Esophagus muscularis mucosa (tissue), 4 donors: ENCODE measurements around the gene NUCB1. TPM values are rescaled to one million over a fixed set of nuclear protein-coding genes. Genes with fewer than 3 reads are reported as not detected.
"Not testable (repeated sequence)": the region's sequence is repeated elsewhere in the genome, so short reads cannot be mapped to it uniquely, and the experiment has no call there.

ENCODE experiments used
- DNase-seq: peaks from one replicate; pipeline ENCODE4 v3.0.0-alpha.2; 2017; ENCODE audit errors: extremely low spot score
- H3K27ac ChIP-seq, 4 donors: fragments of 200-600 bp; sonication (generic); replicated peaks in 1 of 4; 1 replicate in 3 of 4; 2 replicates in 1 of 4; pipeline ENCODE4 v1.5.1; 2016 to 2019; ENCODE audit warnings: mild to moderate bottlenecking in 1 of 4
- H3K27me3 ChIP-seq, 4 donors: fragments of 200-600 bp; sonication (generic); one replicate each; pipeline versions ENCODE4 v1.5.1 to v1.6.0; 2016 to 2019
- H3K36me3 ChIP-seq, 4 donors: fragments of 200-600 bp; sonication (generic); one replicate each; pipeline ENCODE4 v1.5.1; 2016 to 2019
- H3K4me1 ChIP-seq, 4 donors: fragments of 200-600 bp; sonication (generic); one replicate each; pipeline ENCODE4 v1.5.1; 2016 to 2019
- H3K4me3 ChIP-seq, 4 donors: fragments of 200-600 bp; sonication (generic); 1 replicate in 2 of 4; 2 replicates in 2 of 4; pipeline ENCODE4 v1.5.1; 2016 to 2019; ENCODE audit warnings: mild to moderate bottlenecking in 4 of 4, moderate library complexity in 1 of 4
- H3K9me3 ChIP-seq, 4 donors: fragments of 200-600 bp; sonication (generic); 1 replicate in 3 of 4; 2 replicates in 1 of 4; pipeline ENCODE4 v1.5.1; 2016 to 2019
- EP300 ChIP-seq: sonication (generic); formaldehyde crosslinking; IDR thresholded peaks from one replicate; pipeline ENCODE4 v1.6.1; 2017; ENCODE audit warnings: antibody characterized with exemption
- POLR2A ChIP-seq: fragments of 450-650 bp; IDR thresholded peaks from one replicate; pipeline ENCODE4 v1.6.1; 2017; ENCODE audit warnings: antibody characterized with exemption, moderate library complexity, mild to moderate bottlenecking, low read depth
- POLR2AphosphoS5 ChIP-seq, 2 donors: sonication (generic); formaldehyde crosslinking; IDR thresholded peaks; one replicate each; pipeline ENCODE4 v1.6.1; 2017; ENCODE audit warnings: antibody characterized with exemption in 2 of 2
- WGBS: methylation state at CpG from one replicate; pipeline ENCODE4 v1.1.5; 2018; 5-methylcytosine and 5-hydroxymethylcytosine counted together
- intact Hi-C: fragments of 100-400 bp; cut with DNase I; formaldehyde crosslinking; loops from one replicate; pipeline ENCODE4 v1.15.1; 2023
- total RNA-seq, 4 donors: library from RNA; depleted of rRNA; stranded (reverse); fragments of >200 nt; gene quantifications; one replicate each; pipeline versions ENCODE4 v1.1.0 to v1.2.1, GENCODE V29; 2016
- TF ChIP-seq, protein P1 (sequence below), 3 experiments: fragments of 200-600 bp in 2 of 3; fragments of 450-650 bp in 1 of 3; sonication (generic) in 2 of 3; IDR thresholded peaks; one replicate each; pipeline ENCODE4 v1.5.1; 2017 to 2019; ENCODE audit warnings: antibody characterized with exemption in 3 of 3, mild to moderate bottlenecking in 2 of 3, moderate library complexity in 1 of 3

Gene NUCB1
- total RNA-seq, 4 donors from 2014 or later, result 179 to 356 (median 284) TPM

DNA sequence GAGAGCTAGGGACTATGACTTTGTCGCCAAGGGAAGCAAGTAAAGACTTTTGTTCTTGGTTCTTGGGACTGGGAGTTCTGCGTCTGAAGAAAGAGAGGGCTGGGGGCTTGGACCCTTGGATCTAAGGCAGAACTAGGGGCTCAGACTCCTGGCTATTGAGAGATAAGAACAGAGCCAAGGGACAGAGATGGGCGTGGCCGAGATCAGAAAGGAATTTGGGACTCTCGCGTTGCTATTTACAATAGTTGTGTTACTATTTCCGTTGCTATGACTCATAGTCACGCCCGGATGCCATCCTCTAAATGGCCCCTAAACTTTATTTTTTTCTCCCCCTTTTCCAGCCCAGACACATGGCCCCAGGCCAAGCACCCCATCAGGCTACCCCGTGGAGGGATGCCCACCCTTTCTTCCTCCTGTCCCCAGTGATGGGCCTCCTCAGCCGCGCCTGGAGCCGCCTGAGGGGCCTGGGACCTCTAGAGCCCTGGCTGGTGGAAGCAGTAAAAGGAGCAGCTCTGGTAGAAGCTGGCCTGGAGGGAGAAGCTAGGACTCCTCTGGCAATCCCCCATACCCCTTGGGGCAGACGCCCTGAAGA, 27.1 kb upstream of the NUCB1 start:
- Histone ChIP-seq H3K27me3 (no peaks in the 10 kb centered on the region), H3K27ac (peak overlapping the region; percentile 94 to 100 (median 98)), H3K9me3 (no peaks in the 10 kb centered on the region), H3K36me3 (peaks cover 8 to 50% (median 42%) of the 10 kb centered on the region in 4 donors), H3K4me3 (peak overlapping the region; percentile 64 to 95 (median 80)), H3K4me1 (peaks cover 41 to 66% (median 62%) of the 10 kb centered on the region in 4 donors)
- WGBS, result 0% methylated on average over 14 of the region's 14 CpGs
- DNase-seq, result peak; percentile 96
- intact Hi-C loops, result loop anchor here (5.0 kb wide), 1 partner anchor 94 kb away; the partner anchor contains the start of gene FTL
- TF ChIP-seq POLR2AphosphoS5 (IDR thresholded peaks at IDR 0.05), result peak in 1 of 2 donors; percentile 85
- no peak for TF ChIP-seq EP300

DNA sequence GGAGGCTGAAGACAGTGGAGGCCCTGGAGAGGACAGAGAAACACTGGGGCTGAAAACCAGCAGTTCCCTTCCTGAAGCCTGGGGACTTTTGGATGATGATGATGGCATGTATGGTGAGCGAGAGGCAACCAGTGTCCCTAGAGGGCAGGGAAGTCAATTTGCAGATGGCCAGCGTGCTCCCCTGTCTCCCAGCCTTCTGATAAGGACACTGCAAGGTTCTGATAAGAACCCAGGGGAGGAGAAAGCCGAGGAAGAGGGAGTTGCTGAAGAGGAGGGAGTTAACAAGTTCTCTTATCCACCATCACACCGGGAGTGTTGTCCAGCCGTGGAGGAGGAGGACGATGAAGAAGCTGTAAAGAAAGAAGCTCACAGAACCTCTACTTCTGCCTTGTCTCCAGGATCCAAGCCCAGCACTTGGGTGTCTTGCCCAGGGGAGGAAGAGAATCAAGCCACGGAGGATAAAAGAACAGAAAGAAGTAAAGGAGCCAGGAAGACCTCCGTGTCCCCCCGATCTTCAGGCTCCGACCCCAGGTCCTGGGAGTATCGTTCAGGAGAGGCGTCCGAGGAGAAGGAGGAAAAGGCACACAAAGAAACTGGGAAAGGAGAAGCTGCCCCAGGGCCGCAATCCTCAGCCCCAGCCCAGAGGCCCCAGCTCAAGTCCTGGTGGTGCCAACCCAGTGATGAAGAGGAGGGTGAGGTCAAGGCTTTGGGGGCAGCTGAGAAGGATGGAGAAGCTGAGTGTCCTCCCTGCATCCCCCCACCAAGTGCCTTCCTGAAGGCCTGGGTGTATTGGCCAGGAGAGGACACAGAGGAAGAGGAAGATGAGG, 26.4 kb upstream of the NUCB1 start:
- Histone ChIP-seq H3K9me3 (no peaks in the 10 kb centered on the region), H3K4me1 (peaks cover 44 to 67% (median 60%) of the 10 kb centered on the region in 4 donors), H3K27ac (peak overlapping the region; percentile 94 to 100 (median 98)), H3K27me3 (no peaks in the 10 kb centered on the region), H3K36me3 (peaks cover 8 to 56% (median 45%) of the 10 kb centered on the region in 4 donors), H3K4me3 (peak overlapping the region; percentile 64 to 95 (median 80))
- DNase-seq, result no peak
- 43% methylated on average over 14 of the region's 14 CpGs for WGBS
- TF ChIP-seq, protein P1, sequence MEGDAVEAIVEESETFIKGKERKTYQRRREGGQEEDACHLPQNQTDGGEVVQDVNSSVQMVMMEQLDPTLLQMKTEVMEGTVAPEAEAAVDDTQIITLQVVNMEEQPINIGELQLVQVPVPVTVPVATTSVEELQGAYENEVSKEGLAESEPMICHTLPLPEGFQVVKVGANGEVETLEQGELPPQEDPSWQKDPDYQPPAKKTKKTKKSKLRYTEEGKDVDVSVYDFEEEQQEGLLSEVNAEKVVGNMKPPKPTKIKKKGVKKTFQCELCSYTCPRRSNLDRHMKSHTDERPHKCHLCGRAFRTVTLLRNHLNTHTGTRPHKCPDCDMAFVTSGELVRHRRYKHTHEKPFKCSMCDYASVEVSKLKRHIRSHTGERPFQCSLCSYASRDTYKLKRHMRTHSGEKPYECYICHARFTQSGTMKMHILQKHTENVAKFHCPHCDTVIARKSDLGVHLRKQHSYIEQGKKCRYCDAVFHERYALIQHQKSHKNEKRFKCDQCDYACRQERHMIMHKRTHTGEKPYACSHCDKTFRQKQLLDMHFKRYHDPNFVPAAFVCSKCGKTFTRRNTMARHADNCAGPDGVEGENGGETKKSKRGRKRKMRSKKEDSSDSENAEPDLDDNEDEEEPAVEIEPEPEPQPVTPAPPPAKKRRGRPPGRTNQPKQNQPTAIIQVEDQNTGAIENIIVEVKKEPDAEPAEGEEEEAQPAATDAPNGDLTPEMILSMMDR (IDR thresholded peaks at IDR 0.05), result no peak
- TF ChIP-seq POLR2AphosphoS5 (IDR thresholded peaks at IDR 0.05) (no peak), POLR2A (no peak), EP300 (no peak)
- intact Hi-C loops, result loop anchor here (5.0 kb wide), 1 partner anchor 94 kb away; the partner anchor contains the start of gene FTL

DNA sequence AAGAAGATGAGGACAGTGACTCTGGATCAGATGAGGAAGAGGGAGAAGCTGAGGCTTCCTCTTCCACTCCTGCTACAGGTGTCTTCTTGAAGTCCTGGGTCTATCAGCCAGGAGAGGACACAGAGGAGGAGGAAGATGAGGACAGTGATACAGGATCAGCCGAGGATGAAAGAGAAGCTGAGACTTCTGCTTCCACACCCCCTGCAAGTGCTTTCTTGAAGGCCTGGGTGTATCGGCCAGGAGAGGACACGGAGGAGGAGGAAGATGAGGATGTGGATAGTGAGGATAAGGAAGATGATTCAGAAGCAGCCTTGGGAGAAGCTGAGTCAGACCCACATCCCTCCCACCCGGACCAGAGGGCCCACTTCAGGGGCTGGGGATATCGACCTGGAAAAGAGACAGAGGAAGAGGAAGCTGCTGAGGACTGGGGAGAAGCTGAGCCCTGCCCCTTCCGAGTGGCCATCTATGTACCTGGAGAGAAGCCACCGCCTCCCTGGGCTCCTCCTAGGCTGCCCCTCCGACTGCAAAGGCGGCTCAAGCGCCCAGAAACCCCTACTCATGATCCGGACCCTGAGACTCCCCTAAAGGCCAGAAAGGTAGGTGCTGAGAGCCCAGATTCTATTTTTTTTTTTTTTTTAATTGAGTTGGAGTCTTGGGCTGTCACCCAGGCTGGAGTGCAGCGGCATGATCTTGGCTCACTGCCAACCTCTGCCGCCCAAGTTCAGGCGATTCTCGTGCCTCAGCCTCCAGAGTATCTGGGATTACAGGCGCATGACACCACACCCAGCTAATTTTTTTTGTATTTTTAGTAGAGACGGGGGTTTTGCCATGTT, 25.6 kb upstream of the NUCB1 start:
- intact Hi-C loops, result loop anchor here (5.0 kb wide), 1 partner anchor 93 kb away; the partner anchor contains the start of gene FTL
- DNase-seq, result no peak
- H3K4me1 ChIP-seq, result peaks cover 48 to 63% (median 59%) of the 10 kb centered on the region in 4 donors

DNA sequence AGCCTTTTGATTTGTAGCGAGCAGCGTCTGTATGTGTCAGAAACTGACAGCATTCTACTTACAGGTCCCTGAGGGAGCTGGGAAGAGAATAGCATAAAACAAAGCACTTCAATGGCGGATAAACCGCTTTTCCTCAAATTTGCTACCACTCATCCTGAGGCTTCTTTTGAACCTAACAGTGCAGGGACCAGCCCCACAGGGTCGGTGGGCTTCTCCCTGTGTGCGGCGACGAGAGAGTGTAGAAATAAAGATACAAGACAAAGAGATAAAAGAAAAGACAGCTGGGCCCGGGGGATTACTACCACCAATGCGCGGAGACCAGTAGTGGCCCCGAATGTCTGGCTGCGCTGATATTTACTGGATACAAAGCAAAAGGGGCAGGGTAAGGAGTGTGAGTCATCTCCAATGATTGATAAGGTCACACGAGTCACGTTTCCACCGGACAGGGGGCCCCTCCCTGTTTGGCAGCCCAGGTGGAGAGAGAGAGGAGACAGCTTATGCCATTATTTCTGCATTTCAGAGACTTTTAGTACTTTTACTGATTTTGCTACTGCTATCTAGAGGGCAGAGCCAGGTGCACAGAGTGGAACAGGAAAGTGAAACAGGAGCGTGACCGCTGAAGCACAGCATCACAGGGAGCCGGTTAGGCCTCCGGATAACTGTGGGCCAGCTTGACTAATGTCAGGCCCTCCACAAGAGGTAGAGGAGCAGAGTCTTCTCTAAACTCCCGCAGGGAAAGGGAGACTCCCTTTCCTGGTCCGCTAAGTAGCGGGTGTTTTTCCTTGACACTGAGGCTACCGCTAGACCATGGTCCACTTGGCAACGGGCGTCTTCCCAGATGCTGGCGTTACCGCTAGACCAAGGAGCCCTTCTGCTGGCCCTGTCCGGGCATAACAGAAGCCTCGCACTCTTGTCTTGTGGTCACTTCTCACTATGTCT, 23.8 kb upstream of the NUCB1 start:
- H3K27me3 ChIP-seq, H3K9me3 ChIP-seq, DNase-seq, intact Hi-C loops: not testable (repeated sequence)
- Histone ChIP-seq H3K36me3 (peaks cover 8 to 66% (median 46%) of the 10 kb centered on the region in 4 donors), H3K4me3 (peak overlapping the region; percentile 64 to 95 (median 80)), H3K27ac (peak overlapping the region; percentile 94 to 100 (median 98)), H3K4me1 (peaks cover 56 to 63% (median 59%) of the 10 kb centered on the region in 4 donors)
- 68% methylated on average over 30 of the region's 30 CpGs for WGBS
- TF ChIP-seq POLR2AphosphoS5 (IDR thresholded peaks at IDR 0.05), result peak in 1 of 2 donors; percentile 12

More for the DNA sequence above, 25.6 kb upstream of the NUCB1 start:
- TF ChIP-seq, protein P1 (IDR thresholded peaks at IDR 0.05), result no peak
- no peak for TF ChIP-seq EP300
- TF ChIP-seq POLR2A, result no peak
- no peak for TF ChIP-seq POLR2AphosphoS5 (IDR thresholded peaks at IDR 0.05)
- Histone ChIP-seq H3K27ac (peak overlapping the region; percentile 94 to 100 (median 98)), H3K4me3 (peak overlapping the region; percentile 64 to 95 (median 80)), H3K27me3 (no peaks in the 10 kb centered on the region), H3K9me3 (no peaks in the 10 kb centered on the region), H3K36me3 (peaks cover 8 to 63% (median 46%) of the 10 kb centered on the region in 4 donors)
- WGBS, result 4% methylated on average over 12 of the region's 17 CpGs
